GM18511 (cell line): ENCODE data around the gene MAZ.
"Not testable (repeated sequence)": the region's sequence is repeated elsewhere in the genome, so short reads cannot be mapped to it uniquely, and the experiment has no call there.

Source experiments
- ATAC-seq: cut with Tn5 transposase; IDR thresholded peaks from one replicate; pipeline ENCODE4 v1.9.1; 2021; ENCODE audit warnings: mild to moderate bottlenecking, moderate library complexity; ENCODE audit not compliant: unreplicated experiment

The MAZ gene

GRCh38 chr16:29821643-29822115, 15.3 kb downstream of the MAZ start:
- no peak for ATAC-seq

- no peak for ATAC-seq
These were observed 18.3 kb downstream of the MAZ start for GRCh38 chr16:29824589-29825144.

GRCh38 chr16:29825145-29826044, 19.1 kb downstream of the MAZ start:
- no peak for ATAC-seq

GRCh38 chr16:29826342-29826695, 20.0 kb downstream of the MAZ start:
- ATAC-seq, result no peak

DNA sequence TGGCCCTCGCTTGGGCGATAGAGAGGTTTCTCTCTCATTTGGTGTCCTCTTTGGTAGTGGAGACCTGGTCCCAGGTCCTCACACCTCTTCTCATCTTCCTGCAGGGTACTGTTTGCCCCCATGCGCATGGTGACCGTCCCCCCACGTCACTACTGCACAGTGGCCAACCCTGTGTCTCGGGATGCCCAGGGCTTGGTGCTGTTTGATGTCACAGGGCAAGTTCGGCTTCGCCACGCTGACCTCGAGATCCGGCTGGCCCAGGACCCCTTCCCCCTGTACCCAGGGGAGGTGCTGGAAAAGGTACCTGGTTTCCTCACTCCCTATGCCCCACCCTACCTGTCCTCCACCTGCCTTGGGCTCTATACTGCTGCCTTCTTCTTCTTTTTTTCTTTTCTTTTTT, 24.4 kb downstream of the MAZ start:
- no peak for ATAC-seq

GRCh38 chr16:29831490-29831889, 25.2 kb downstream of the MAZ start:
- no peak for ATAC-seq

- ATAC-seq, result not testable (repeated sequence)
These were observed 26.9 kb downstream of the MAZ start for GRCh38 chr16:29833219-29833618.

GRCh38 chr16:29834079-29834478, 27.8 kb downstream of the MAZ start:
- ATAC-seq, result no peak

GRCh38 chr16:29835926-29836325, 29.6 kb downstream of the MAZ start:
- no peak for ATAC-seq

DNA sequence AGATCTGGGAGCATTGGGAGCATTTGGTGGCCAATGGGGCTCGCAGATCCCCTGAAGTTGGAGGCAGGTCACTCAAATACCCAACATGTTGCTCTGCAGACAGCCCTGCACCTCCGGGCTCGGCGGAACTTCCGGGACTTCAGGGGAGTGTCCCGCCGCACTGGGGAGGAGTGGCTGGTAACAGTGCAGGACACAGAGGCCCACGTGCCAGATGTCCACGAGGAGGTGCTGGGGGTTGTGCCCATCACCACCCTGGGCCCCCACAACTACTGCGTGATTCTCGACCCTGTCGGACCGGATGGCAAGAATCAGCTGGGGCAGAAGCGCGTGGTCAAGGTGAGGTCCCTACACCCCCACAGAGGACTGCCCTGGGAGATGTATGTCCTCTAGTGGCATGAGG, 30.3 kb downstream of the MAZ start:
- ATAC-seq, result no peak

DNA sequence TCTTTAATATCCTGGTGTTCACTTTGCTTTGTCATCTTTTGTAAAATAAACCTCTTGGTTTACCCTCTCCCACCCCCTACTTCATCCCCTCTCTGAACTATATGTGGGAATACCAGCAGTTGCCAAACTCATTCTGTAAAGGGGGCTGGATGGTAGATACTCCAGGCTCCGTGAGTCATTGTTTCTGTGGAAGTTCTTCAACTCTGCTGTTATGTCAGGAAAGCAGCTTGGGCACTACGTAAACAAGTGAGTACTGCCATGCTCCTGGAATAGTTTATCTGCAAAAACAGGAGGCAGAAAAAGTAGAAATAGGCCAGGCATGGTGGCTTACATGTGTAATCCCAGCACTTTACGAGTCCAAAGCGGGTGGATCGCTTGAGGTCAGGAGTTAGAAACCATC, 31.5 kb downstream of the MAZ start:
- ATAC-seq, result no peak

DNA sequence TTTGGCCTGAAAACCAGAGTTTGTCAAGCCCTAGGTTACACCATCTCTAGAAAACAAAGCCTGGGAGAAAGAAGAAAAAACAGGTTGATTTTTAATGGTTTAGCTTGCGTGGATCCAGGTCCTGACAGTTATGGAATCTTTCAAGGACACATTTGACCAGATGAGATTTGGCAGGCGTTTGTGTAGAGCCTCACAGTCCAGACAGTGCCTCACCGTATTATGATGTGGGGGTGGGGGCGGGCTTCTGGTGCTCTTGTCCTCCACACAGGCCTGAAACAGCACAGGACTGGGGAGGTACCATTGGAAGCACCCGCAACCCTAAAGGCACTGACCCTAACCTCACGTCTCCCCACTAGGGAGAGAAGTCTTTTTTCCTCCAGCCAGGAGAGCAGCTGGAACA, 33.5 kb downstream of the MAZ start:
- no peak for ATAC-seq

GRCh38 chr16:29840240-29840639, 33.9 kb downstream of the MAZ start:
- ATAC-seq, result no peak

- no peak for ATAC-seq
These were observed 35.3 kb downstream of the MAZ start for GRCh38 chr16:29841631-29842030.

GRCh38 chr16:29842732-29843346, 36.5 kb downstream of the MAZ start:
- no peak for ATAC-seq

GRCh38 chr16:29843931-29844330, 37.6 kb downstream of the MAZ start:
- no peak for ATAC-seq

- ATAC-seq, result no peak
These were observed 38.4 kb downstream of the MAZ start for GRCh38 chr16:29844575-29845331.

DNA sequence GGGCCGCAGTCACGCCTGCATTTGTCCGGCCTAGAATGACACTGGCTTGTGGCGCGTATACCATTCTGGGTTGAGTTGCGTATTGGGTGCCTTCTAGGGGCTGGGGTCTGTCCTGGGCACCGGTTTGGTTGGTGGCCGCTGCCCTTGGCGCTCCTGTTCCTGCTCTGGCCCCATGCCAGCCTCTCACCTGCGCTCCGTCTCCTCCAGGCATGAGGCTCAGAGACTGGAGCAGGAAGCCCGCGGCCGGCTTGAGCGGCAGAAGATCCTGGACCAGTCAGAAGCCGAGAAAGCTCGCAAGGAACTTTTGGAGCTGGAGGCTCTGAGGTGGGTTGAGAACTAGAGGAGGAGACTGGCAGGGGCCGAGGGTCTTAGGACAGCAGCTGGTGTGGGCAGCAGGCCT, 39.3 kb downstream of the MAZ start:
- no peak for ATAC-seq

DNA sequence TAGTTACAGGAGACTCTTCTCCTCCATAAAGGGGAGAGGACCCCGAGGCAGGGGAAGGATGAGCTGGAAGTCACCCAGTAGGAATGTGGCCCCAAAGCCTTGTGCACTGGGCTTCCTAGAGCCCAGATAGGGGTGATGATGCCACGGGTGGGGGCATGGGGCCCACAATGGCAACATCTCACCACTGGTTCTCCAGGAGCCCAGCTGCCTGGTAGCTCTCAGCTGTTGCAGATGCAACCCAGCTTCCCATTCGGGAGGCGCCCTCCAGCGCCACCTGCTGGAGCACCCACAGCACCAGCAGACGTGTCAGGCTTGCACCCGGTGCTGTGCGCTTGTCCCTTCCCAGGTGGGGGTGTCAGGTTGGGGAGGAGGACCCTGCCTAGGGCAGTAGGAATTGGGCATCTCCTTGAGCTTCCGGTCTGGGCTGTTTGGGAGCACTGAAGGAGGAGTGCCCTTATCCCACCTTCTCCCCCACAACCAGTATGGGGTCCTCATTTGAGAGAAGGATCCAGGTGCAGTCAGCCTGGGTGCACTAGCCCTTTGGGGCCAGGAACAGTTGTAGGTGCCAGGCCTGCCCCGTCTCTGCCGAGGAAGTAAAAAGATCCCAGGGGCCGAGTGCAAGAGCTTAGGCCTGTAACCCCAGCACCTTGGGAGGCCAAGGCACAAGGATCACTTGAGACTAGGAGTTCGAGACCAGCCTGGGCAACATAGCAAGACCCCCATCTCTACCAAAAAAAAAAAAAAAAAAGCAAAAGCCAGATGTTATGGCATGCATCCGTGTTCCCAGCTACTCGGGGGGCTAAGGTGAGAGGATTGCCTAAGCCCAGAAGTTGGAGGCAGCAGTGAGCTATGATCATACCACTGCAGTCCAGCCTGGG, 42.3 kb downstream of the MAZ start:
- ATAC-seq, result peak; percentile 59

- ATAC-seq, result no peak
These were observed 43.2 kb downstream of the MAZ start for GRCh38 chr16:29849505-29849904.
